Activated CD8-positive, alpha-beta memory T cell treated with anti-CD3 and anti-CD28 coated beads for 4 hours (primary cell): ENCODE data around the gene BMPR1B.
"Not testable (repeated sequence)": the region's sequence is repeated elsewhere in the genome, so short reads cannot be mapped to it uniquely, and the experiment has no call there.

Experiments used
- DNase-seq, 2 donors: peaks; one replicate each; pipeline ENCODE4 v3.0.0-alpha.2; 2020; ENCODE audit warnings: low read depth in 2 of 2

The BMPR1B gene

DNA sequence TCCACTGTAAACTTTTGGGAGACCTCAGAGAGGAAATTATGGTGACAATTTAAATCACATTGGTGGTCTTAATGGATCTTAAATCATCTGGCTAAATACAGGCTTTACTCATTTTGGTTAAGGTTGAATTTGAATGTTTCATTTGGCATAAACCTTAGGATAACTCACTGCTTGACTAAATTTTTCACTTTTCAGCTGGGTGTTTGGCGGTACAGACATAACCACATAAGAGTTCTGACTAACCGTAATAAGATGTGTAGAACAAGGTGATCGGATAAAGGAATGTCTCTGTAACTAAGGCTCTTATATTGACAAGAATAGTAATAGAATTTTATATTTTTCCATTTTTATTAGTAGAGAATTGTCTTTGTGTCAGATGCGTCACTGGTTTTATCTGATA lies 281.0 kb downstream of the BMPR1B start:
- no peak for DNase-seq

DNA sequence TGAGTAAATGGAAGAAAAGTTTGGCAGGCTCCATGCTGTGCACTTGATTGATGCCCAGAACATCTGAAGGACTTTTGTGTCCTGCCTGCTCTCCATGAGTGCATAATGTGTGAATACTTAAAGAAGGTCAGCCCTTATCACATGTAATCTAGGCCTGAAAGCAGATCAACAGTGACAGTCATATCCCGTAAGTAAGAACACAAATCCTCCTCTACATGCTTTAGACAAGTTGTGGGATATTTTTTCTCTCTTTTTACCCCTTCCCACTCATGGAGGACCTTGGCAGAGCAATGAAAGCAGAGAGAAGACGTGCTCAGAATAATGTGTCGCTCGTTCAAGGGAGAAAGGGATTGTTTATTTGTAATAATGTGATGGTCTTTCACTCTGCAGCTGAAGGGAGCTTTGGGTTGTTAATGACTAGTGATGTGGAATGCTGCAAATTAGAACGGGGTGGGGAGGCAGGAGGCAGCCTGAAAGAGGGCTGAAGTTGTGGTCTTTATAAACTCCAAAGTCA lies 286.6 kb downstream of the BMPR1B start:
- no peak for DNase-seq

DNA sequence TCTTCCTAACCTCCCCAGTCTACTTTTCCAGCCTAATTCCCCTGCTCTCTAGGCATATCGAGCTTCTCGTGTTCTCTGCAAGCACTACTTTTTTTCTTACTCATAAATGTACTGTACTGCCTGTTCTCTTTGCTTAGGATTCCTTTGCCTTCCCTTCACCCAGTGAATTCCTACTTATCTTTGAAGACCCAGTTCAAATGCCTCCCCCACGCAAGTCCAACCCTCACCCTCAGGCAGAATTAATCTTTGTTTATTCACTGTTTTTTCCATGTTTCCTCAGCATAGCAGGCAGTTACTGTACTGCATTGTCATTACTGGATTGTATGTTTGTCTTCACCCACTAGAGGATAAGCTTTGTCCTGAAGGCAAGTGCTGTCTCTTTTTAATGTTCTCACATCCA lies 287.7 kb downstream of the BMPR1B start:
- DNase-seq, result no peak

DNA sequence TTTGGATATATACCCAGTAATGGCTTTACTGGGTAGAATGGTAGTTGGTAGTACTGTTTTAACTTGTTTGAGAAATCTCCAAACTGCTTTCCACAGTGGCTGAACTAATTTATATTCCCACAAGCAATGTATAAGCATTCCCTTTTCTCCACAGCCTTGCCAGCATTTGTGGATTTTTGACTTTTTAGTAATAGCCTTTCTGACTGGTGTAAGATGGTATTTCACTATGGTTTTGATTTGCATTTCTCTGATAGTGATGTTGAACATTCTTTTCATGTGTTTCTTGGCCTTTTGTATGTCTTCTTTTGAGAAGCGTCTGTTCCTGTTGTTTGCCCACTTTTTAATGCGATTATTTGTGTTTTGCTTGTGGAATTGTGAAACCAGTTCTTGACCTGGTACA lies 290.5 kb downstream of the BMPR1B start:
- no peak for DNase-seq

DNA sequence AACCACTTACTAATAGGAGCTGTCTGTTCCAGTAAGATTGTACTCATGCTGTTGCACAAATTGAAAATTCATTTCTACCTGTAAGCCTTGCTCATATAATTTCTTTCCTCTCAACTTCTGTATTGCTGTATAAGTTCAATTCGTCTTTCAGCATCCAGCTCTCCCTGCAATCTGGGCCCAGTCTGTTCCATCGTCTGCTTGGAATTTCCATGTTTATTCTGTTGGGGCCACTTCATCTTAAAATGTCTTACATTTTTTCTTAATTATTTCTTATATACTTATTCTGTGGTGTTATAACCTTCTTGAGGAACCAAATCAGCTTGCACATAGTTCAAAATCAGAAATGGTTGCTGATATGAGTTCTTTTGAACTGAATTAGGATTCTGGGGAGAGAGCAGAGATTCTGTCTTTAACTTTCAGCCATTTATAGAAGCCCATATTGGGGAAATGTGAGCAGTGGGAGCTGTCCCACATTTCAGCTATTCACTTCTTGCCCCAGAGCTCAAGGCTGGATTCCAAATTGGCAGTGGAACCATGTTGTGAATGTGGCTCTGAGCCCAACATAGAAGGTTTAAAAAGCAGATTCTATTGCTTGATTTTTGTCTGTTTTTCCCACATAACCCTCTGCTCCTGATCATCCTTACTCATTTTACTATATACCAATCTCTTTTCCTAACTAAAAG lies 291.9 kb downstream of the BMPR1B start:
- DNase-seq, result no peak

DNA sequence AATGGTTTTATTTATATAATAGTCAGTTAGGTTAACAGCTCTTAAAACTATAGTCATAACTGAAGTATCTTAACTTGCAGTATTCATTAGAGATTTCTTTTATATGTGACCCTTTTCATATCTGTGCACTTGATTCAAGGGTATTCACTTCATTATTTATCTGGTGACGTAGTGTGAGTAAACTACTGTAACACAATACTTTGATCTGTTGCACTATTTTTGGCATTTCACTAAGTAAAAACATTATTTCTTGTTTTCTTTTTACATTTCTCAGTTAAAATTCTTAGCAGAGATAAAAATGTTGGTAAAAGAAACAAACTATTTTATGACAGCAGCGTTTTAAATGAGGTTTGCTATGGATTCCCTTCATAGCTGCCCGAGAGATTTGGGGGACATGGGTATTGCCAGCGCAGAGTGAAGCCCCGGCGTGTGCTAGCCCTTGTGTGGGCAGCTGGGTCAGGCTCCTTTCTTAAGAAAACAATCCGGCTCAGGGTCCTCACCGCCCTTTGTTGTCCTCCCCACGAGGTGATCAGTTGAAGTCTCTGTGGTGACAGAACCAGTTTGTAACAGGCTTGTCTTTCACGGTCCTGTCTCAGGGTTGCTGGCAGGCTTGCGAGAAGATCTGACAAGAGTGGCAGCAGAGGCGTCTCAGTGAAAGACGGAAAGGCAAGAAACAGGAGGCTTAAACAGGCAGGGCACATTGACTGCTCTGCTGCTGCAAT lies 293.4 kb downstream of the BMPR1B start:
- DNase-seq, result no peak

DNA sequence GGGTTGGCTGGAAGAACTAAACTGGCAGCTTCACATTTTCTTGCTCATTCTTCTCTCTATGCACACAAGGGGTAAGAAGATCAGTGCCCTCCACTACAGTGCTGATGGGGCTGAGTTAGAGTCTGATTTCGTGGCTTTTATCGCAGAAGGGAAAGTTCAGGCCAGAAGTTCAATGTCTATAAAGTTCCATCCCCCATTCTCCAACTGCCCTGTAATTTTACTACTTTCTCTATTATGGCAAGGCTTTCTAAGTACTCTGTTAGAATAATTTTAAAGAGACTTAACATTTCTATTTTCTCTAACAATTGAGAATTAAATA lies 293.9 kb downstream of the BMPR1B start:
- DNase-seq, result no peak

DNA sequence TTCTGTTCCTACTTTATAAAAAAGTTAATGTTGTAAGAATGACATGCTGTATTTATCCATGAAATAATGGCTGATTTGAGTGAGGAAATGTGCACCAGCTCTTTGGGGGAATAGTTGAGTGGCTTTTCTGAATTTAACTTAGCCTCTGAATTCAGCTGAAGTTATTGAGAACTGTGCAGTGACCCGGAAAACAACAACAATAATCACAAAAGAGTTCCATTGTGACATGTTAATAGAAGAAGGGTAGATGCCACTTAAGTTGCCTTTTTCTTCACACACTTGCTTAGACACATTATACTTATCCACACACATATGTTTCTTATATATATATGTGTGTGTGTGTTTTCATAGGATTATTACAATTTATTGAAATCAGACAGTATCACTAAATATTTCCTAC lies 301.2 kb downstream of the BMPR1B start:
- no peak for DNase-seq

DNA sequence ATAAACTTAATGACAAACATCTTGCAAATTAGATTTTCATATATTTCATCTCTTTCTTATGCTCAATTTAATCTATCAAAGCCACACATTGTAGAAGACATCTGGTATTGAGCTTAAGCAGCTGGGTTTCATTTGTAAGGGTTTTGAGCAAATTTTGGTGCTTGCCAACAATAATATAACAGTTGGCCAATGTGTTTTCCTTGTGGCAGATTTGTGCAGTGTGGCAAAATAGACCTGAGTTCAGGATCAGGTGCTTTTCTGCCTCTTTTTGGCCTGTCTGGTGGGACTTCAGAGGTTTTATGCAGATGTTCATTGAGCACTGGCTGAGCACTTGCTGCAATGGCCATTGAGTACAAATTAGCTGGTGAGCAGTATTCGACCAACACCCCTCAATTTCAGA lies 301.9 kb downstream of the BMPR1B start:
- no peak for DNase-seq

DNA sequence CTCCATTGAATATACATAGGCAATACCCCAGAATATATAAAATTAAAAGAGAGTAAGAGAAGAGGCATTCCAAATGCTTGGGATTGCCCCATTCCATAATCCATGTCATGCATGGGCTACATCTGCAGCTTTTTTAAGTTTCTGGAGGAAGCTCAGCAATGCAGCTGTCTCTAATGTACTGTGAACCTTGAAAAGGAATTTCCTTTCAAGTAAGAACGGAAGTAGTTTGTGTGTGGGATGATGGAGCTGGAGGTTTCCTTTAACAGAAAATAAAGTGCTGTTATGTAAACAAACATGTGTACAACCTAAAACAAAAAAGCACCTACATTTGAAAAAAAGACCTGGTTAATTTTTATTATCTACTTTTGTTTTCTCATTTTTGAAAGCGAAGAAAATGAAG lies 303.5 kb downstream of the BMPR1B start:
- DNase-seq, result no peak

DNA sequence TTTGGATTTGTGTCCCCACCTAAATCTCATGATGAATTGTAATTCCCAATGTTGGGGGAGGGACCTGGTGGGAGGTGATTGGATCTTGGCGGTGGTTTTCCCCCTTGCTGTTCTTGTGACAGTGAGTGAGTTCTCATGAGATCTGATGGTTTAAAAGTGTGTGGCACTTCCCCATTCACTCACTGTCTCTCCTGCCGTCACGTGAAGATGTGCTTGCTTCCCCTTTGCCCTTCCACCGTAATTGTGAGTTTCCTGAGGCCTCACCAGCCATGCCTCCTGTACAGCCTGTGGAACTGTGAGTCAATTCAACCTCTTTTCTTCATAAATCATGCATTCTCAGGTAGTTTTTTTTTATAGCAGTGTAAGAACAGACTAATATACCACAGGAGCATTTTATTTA lies 304.0 kb downstream of the BMPR1B start:
- DNase-seq, result not testable (repeated sequence)

DNA sequence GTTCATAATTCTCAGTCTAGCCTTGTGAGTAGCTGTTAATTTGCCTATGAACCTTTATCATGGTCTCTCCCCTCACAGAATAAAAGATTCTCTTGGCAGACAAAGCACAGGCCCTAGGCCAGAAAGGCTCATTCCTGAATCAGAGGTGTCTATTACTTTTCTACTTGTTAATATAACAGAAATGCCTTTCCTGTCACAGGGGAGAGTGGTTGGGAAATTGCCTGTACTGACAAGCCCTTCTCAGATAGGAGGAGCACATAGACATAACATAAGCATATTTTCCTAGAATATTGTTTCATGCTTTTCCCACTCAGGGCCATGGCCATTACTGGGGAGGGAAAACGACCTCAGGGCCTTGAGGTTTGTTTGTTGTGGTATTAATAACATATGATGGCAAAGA lies 308.3 kb downstream of the BMPR1B start:
- DNase-seq, result no peak

DNA sequence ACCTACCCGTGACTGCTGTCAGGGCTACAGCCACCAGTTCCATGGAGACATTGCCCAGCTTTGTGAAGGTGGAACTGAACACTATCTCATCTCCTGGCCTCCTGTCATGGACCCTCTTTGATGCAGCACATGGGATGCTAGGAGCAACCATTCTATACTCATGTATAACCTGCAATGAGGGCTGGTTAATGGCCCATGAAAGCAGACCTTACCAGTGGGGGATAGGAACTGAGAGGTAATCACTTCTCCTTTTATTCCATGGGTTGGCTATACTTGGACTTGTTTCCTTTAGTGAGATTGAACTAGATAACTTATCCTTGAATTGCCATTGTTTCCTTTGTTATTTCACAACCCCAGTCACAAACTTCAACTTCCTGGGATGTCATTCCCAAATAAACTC lies 310.6 kb downstream of the BMPR1B start:
- DNase-seq, result no peak

DNA sequence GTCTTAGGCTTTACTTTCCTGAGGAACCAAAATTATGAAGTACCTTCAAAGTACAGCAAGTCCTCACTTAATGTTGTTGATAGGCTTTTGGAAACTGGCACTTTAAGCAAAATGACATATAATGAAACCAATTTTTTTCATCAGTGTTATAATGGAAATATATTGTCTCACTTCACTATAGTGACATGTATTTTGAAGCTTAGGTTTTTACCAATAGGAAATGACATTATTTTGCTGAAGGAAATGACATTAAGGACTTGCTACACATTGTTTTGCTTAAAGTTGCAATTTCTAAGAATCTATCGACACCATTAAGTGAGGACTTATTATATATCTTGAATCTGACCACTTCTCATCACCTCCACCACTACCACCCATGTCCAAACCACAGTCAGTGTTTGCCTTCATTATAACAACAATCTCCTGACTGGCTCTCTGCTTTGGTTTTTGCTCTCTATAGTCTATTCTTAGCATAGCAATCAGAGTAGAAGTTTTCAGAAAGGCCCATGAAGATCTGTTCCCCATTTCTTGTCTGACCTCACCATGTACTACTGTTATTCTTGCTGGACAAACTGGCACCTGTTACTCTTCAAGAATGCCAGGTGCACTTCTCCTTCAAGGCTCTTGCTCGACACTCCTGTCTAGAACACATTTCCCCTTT lies 311.2 kb downstream of the BMPR1B start:
- DNase-seq, result no peak

DNA sequence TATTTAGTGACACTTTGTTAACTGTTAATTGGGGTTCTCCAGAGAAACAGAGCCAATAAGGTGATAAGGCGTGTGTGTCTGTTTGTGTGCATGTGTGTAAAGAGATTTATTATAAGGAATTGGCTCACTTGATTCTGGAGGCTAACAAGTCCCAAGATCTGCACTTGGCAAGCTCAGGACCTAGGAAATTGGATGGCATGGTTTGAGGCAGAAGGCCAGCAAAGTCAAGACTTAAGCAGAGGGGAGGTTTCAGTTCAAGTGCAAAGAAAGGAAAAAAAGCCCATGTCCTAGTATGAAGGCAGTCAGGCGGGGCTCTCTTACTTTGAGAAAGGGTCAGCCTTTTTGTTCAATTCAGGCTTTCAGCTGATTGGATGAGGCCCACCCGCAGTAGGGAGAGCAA lies 314.1 kb downstream of the BMPR1B start:
- no peak for DNase-seq

DNA sequence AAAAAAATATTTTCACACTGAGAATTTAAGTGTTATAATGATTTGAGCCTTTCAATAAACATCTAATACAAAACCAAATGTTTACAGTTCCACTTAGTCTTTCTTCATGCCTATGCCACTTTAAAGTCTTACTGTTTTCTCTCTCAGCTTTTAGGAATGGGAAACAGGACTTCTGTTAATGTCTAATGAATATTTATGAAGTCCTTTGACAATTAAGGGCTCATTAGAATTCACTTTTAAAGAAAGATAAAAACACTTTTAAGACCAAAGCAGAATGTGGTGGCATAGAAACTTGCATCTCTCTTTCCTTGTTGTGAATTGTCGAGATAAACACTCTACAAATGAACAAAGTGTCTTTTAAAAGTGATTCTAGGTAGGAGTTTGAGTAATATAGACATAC lies 315.9 kb downstream of the BMPR1B start:
- no peak for DNase-seq

DNA sequence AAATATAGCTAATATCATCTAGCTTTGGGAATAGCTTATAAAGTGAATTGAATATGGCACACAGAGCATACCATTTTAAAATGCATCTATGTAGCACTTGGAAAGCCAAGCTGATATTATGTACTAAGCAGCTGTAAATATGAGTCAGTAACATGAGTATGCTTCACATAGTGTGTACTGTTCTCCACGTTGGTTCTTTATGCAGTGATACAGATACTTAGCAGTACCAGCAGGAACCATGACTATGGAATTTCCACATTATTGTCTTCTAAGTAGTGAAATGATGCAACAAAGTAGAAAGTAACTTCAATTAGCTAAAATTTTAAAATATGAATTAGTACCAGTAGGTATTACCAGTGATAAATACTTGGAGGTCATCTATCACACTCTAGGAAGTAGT lies 320.1 kb downstream of the BMPR1B start:
- no peak for DNase-seq

DNA sequence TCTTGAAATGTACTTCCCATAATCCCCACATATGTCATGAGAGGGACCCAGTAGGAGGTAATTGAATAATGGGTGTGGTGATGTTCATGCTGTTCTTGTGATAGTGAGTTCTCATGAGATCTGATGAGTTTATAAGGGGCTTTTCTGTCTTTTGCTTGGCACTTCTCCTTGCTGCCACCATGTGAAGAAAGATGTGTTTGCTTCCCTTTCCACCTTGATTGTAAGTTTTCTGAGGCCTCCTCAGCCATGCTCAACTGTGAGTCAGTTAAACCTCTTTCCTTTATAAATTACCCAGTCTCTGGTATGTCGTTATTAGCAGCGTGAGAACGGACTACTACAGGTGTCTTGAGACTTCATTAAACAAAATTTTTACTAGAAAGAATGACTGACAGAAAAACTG lies 323.2 kb downstream of the BMPR1B start:
- no peak for DNase-seq

DNA sequence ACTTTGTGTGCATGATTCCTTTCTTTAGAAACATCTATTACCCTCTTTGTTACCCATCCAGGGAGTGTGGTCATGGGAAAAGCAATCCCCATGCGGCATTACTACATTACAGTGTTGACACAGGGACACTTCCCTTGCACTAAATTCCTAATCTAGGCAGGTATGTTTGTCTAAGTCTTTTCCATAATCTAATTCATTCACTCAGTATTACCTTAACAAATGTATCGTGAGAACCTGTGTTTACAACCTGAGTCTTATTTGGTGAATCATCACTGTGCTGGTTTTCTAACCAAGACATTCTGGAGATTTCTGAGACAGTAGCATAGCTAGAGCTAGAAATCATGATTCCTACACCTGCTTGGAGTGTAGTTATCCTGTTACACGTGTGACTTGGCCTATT lies 326.8 kb downstream of the BMPR1B start:
- DNase-seq, result no peak

DNA sequence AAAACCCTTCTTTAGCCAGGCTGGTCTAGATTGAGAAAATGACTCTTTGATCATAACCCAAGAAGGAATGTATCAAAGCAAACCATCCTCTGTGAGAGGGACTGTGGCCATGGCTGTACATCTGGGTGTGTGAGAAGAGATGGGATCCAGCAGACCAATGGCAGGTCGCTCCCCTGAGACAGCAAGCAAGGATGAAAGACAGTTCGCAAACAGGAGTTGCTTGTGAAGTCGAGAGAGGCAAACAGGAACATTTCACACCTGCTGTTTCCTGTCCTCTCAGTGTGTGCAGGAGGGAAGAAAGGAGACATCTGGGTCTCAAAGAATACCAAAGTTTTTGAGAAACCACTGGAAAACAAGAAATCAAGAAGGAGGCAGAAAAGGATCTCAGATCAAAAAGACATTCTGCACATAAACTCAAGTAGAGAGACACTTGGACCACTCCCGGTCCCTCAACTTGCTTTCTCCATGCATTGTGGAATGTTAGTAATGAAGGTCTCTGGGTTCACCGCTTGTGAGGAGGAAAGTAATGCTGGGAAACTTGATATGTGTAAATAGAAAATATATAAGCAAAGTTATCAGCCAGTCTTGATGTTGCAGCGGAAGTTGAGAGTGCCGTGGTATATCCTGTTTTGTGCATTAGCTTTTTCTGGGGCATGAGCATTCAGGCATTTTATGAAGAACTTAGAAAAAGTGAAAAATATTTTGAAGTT lies 327.5 kb downstream of the BMPR1B start:
- DNase-seq, result no peak

DNA sequence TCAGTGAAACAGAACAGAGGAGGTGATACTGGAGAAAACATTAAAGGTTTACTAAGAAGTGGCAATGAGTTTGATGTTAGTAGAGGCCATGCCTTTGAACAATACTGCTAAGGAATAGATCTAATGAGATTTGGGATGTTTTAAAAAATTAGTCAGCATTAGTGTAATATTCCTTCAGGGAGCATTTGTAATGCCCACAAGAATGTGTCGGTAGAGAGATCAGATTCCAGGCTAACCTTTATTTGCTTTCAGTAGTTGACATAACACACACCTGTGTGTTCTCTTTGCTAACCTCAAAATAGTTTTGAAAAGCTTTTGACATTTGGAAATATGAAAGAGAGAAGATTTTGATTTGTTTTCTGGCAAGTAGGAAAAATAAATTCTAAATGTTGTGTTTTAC lies 328.8 kb downstream of the BMPR1B start:
- no peak for DNase-seq

DNA sequence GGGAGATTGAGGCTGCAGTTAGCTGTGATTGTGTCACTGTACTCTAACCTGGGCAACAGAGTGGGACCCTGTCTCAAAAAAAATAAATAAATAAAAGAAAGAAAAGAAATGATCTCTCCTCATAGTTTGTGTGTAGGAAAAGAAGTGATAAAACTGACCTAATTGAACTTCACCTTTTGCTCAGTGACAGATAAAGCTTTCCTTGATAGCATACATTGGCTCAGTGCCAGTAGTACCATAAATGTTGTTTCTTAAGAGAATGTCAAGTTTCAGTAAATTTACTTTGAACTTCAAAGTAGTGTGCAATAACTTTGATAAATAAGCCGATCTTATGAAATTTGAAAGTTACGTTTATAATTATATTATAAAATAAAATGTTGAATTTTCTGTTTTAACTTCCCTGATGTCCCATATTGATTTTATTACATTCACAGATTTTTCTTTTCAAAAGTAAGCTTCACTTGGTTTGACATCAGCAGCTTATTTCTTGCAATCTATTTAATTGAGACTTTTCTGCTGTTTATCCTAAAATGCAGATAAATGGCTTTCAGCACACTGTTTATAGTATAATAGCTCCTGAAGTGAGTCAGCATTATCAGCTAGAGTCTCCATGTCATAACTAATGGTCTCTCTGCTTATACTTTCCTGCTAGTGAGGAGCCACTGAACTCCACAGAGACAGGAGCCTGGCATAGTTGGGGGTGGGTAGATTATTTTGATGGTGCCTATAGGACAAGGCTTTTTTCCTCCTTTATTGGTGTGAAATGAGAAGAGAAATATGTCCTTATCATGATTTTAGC lies 330.1 kb downstream of the BMPR1B start:
- DNase-seq, result no peak
